ENCODE results near the gene LRRC25.

The LRRC25 gene

GRCh38 chr19:18345296-18345695 lies 52.1 kb downstream of the LRRC25 start:
- DNase-seq (ENCODE audit: low read depth in 2 of 2): no peak

GRCh38 chr19:18344582-18344950 lies 52.9 kb downstream of the LRRC25 start:
- DNase-seq (ENCODE audit: low read depth in 2 of 2): no peak

GRCh38 chr19:18342090-18342632 lies 55.3 kb downstream of the LRRC25 start:
- DNase-seq (ENCODE audit: low read depth in 2 of 2): no peak

Measured in activated CD4-positive, alpha-beta T cell treated with anti-CD3 and anti-CD28 coated beads for 24 hours (primary cell).